Measurements from ENCODE around the gene RAD51B. TPM values are rescaled to one million over a fixed set of nuclear protein-coding genes. Genes with fewer than 3 reads are reported as not detected.

The RAD51B gene
- total and polyA plus RNA-seq, 2 of the 13 experiments (the other 11 are each of a cell fraction or from before 2014, with no cell fraction given): 7.0 to 9.5 TPM

GRCh38 chr14:68279437-68279720 is 459.8 kb downstream of the RAD51B start:
- H3K79me2 ChIP-seq (ENCODE audit: insufficient read depth, low read length): no peaks in the 10 kb centered on the region
- no peaks in the 10 kb centered on the region for H3K27me3 ChIP-seq (ENCODE audit: control insufficient read depth in 1 of 2, insufficient read depth in 2 of 2, low read length in 2 of 2)
- peaks cover 68% of the 10 kb centered on the region for H3K4me1 ChIP-seq (ENCODE audit: insufficient read depth, low read length)
- intact Hi-C loops (cut with micrococcal nuclease; ENCODE audit: unreplicated experiment): no loop called here
- H2AFZ ChIP-seq (ENCODE audit: low read length): peak overlapping the region; percentile 59
- BruUV-seq (replicated peaks): TSS peak; percentile 81
- TF ChIP-seq PLSCR1 (CRISPR knock-in tag; IDR thresholded peaks at IDR 0.05; ENCODE audit: borderline replicate concordance) (no peak), SATB2 (CRISPR knock-in tag; IDR thresholded peaks at IDR 0.05) (no peak), EEA1 (CRISPR knock-in tag; IDR thresholded peaks at IDR 0.05; ENCODE audit: borderline replicate concordance) (no peak), TEAD3 (CRISPR knock-in tag; optimal IDR thresholded peaks at IDR 0.05; ENCODE audit: borderline replicate concordance) (no peak), ZNF766 (CRISPR knock-in tag; IDR thresholded peaks at IDR 0.05; ENCODE audit: borderline replicate concordance) (no peak), GABPB1 (CRISPR knock-in tag; IDR thresholded peaks at IDR 0.05) (no peak), ZC3H4 (CRISPR knock-in tag; IDR thresholded peaks at IDR 0.05; ENCODE audit: borderline replicate concordance) (no peak), ISX (CRISPR knock-in tag; conservative IDR thresholded peaks at IDR 0.05) (no peak), FOXK1 (CRISPR knock-in tag; IDR thresholded peaks at IDR 0.05; ENCODE audit: borderline replicate concordance, low read depth) (no peak), MED1 (CRISPR knock-in tag; IDR thresholded peaks at IDR 0.05) (no peak)
- TF ChIP-seq, protein P1, sequence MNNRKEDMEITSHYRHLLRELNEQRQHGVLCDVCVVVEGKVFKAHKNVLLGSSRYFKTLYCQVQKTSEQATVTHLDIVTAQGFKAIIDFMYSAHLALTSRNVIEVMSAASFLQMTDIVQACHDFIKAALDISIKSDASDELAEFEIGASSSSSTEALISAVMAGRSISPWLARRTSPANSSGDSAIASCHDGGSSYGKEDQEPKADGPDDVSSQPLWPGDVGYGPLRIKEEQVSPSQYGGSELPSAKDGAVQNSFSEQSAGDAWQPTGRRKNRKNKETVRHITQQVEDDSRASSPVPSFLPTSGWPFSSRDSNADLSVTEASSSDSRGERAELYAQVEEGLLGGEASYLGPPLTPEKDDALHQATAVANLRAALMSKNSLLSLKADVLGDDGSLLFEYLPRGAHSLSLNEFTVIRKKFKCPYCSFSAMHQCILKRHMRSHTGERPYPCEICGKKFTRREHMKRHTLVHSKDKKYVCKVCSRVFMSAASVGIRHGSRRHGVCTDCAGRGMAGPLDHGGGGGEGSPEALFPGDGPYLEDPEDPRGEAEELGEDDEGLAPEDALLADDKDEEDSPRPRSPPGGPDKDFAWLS (CRISPR knock-in tag; IDR thresholded peaks at IDR 0.05; ENCODE audit: borderline replicate concordance): no peak
- DNase-seq (ENCODE audit: low spot score) (no peak), FAIRE-seq (no peak), ATAC-seq (no peak; the same call in 2 of the 3 replicates)
- ChIA-PET POLR2A (interaction anchor here (1.2 kb wide), 1 partner anchor 14 kb away, joined by 6 read pairs; no protein-coding TSS in a partner anchor), CTCF (ENCODE audit: low intra/inter-chr PET ratio, low total read pairs) (no interaction called here)
- no peaks in the 10 kb centered on the region for H4K20me1 ChIP-seq (ENCODE audit: insufficient read depth, low read length)
- peak overlapping the region; percentile 70 for H3K4me2 ChIP-seq (ENCODE audit: low read depth, low read length)
- in situ Hi-C loops (cut with HindIII; ENCODE audit: extremely low pct_ligation_motif_present, low pct_unique_long_range_greater_than_20kb): no loop called here
- no peaks in the 10 kb centered on the region for H3K9me3 ChIP-seq (ENCODE audit: low read length)
- no peaks in the 10 kb centered on the region for H3K36me3 ChIP-seq (replicated peaks in 1 of 2; ENCODE audit: control insufficient read depth in 1 of 2, insufficient read depth in 2 of 2, low read length in 2 of 2)
- no peak overlapping the region for H3K4me3 ChIP-seq (replicated peaks in 1 of 3; ENCODE audit: insufficient read depth in 1 of 3, low read depth in 2 of 3, low read length in 3 of 3)
- no peak overlapping the region; the same call in 1 of the 2 replicates for H3K9ac ChIP-seq (ENCODE audit: insufficient read depth, low read depth, low read length)
- H3K27ac ChIP-seq (ENCODE audit: extremely low read length, insufficient read depth, low read length): peak overlapping the region; percentile 58
- WGBS (ENCODE audit: low lambda C conversion rate): 65% methylated on average over 3 of the region's 3 CpGs

Data from HepG2 (cell line).